ENCODE data around the gene ITPKB. TPM values are rescaled to one million over a fixed set of nuclear protein-coding genes. Genes with fewer than 3 reads are reported as not detected.

ITPKB gene
- total RNA-seq, 1 experiment from 2014 or later, result 17.7 TPM

DNA sequence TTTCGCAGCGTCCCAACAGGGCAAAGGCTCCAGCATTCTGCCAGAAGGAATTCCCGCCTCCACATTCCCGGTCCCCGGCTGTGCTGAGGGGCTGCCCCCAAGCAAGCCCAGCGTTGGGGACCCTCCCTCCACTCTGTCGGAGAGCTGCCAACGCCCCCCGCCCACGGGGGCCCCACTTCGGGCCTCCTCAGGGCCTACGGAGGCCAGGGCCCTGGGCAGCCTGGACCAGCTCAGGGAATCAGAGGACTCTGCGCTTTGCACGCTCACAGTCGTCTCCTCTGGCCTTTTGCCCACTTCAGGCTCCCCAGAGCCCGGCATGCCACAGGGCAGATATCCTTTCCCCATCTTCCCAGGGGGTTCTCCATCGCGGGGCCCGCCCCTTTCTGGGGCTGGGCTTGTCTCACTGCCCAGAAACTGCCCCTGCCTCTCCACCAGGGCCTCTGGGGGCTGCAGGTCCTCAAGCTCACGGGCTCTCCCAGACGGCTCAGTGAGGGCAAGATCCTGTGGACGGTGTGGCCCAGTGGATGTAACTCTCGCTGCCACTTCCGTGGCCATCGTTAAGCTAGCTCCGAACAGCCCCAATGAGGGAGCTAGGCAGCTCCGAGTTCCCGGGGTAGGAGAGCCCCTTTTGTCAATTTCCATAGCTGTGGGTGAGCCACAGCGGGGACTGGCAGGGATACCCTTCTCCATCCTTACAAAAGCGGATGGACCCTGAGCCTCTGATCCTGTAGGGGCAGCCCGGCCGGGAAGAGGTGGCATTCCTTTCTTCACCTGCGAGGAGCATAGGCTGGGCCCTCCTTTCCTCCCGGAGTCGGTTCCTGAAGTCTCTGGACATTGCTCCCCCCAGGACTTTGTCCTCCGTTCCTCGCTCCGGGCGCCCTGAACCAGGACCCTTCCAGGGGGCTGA is 2.8 kb downstream of the ITPKB start:
- Histone ChIP-seq H3K4me3 (ENCODE audit: low read length) (no peak overlapping the region), H3K36me3 (ENCODE audit: low read depth, low read length) (peaks cover 10% of the 10 kb centered on the region; the same call in 1 of the 2 replicates), H3K27me3 (ENCODE audit: low read length) (no peaks in the 10 kb centered on the region), H3K9me2 (replicated peaks; ENCODE audit: low read length) (no peaks in the 10 kb centered on the region), H2AFZ (ENCODE audit: low read length) (no peak overlapping the region), H3K27ac (ENCODE audit: low read length) (no peak overlapping the region), H3K79me2 (ENCODE audit: low read length) (peaks cover 59% of the 10 kb centered on the region), H3F3A (ENCODE audit: low read length, unreplicated experiment) (no peaks in the 10 kb centered on the region), H3K4me1 (ENCODE audit: insufficient read depth, low read length) (peaks cover 13% of the 10 kb centered on the region), H3K9ac (ENCODE audit: low read length) (no peak overlapping the region), H4K20me1 (ENCODE audit: low read length) (no peaks in the 10 kb centered on the region), H3K4me2 (ENCODE audit: low read length) (peak overlapping the region; percentile 86), H3K9me3 (ENCODE audit: low read length) (no peaks in the 10 kb centered on the region)
- DNase-seq, result no peak
- POLR2A ChIA-PET (ENCODE audit: unreplicated experiment), result interaction anchor here (0.6 kb wide), 1 partner anchor 130 kb away, joined by 3 read pairs; no protein-coding TSS in a partner anchor
- BruUV-seq (replicated peaks), result TSS peak; percentile 6
- ATAC-seq, result no peak
- CTCF ChIA-PET, result no interaction called here
- no peak for TF ChIP-seq EZH2phosphoT487 (IDR thresholded peaks at IDR 0.05; ENCODE audit: borderline replicate concordance, low read length)
- no peak for TF ChIP-seq EZH2 (IDR thresholded peaks at IDR 0.05; ENCODE audit: low read length, unreplicated experiment)
- TF ChIP-seq CTCF (conservative IDR thresholded peaks at IDR 0.05; ENCODE audit: low read depth, low read length), result no peak
- intact Hi-C loops (cut with micrococcal nuclease), result no loop called here

DNA sequence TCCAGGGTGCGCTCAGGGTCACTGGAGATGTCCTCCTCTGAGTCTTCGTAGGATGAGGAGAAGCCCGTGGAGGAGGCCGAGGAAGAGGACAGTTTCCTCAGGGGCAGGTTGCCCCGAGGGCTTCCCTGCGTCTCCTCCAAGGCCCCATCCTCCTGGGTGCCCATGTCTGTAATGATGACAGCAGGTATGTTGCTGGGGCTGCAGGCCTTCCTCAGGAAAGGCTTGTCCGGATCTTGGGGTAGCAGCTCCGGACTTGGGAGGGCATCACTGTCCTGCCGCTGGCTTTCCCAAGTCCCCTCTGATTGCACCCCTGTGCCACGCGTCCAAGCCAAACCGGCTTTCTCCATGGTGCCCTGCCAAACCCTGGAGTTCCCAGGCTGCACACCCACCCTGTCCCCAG is 3.5 kb downstream of the ITPKB start:
- DNase-seq (no peak), ATAC-seq (no peak)
- no peaks in the 10 kb centered on the region for H3K27me3 ChIP-seq (ENCODE audit: low read length)
- no peak overlapping the region for H2AFZ ChIP-seq (ENCODE audit: low read length)
- no TSS peak for BruUV-seq (replicated peaks)
- H3K79me2 ChIP-seq (ENCODE audit: low read length), result peaks cover 66% of the 10 kb centered on the region
- no peak overlapping the region; the same call in 1 of the 2 replicates for H3K4me2 ChIP-seq (ENCODE audit: low read length)
- no peak overlapping the region for H3K27ac ChIP-seq (ENCODE audit: low read length)
- no peaks in the 10 kb centered on the region for H3K9me3 ChIP-seq (ENCODE audit: low read length)
- H3K9ac ChIP-seq (ENCODE audit: low read length), result no peak overlapping the region
- ChIA-PET POLR2A (ENCODE audit: unreplicated experiment) (no interaction called here), CTCF (no interaction called here)
- peaks cover 13% of the 10 kb centered on the region for H3K4me1 ChIP-seq (ENCODE audit: insufficient read depth, low read length)
- no peak overlapping the region for H3K4me3 ChIP-seq (ENCODE audit: low read length)
- TF ChIP-seq CTCF (conservative IDR thresholded peaks at IDR 0.05; ENCODE audit: low read depth, low read length), result no peak
- no peak for TF ChIP-seq EZH2 (IDR thresholded peaks at IDR 0.05; ENCODE audit: low read length, unreplicated experiment)
- TF ChIP-seq EZH2phosphoT487 (IDR thresholded peaks at IDR 0.05; ENCODE audit: borderline replicate concordance, low read length), result no peak
- no peaks in the 10 kb centered on the region for H3K9me2 ChIP-seq (replicated peaks; ENCODE audit: low read length)
- H3K36me3 ChIP-seq (ENCODE audit: low read depth, low read length), result peaks cover 10% of the 10 kb centered on the region; the same call in 1 of the 2 replicates
- no peaks in the 10 kb centered on the region for H3F3A ChIP-seq (ENCODE audit: low read length, unreplicated experiment)
- intact Hi-C loops (cut with micrococcal nuclease), result no loop called here
- no peaks in the 10 kb centered on the region for H4K20me1 ChIP-seq (ENCODE audit: low read length)

DNA sequence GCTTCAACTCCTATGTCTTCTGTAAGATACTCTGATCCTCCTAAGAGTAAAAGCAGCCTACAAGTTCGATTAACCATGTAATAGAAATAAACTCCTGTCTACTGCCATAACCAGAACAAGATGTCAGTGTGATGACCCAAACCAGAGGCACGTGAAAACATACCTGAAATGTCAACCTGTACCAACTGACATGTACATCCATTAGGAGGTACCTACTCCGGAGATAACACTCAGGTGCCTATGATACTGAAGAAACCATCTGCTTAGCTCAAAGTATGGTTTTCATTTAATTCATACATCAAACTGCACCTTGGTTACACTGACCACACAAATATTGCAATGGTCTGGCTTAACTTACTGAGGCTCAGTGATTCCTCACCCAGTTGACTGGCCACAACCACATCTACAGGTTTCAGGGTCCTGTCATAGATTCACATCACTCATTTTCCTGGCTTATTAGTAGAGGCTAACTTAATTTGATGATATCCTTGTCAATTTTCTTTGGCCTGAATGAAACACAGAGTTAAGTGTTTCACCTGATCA is 4.4 kb downstream of the ITPKB start:
- DNase-seq (no peak), ATAC-seq (no peak)
- H3K4me1 ChIP-seq (ENCODE audit: insufficient read depth, low read length), result peaks cover 8% of the 10 kb centered on the region
- H3F3A ChIP-seq (ENCODE audit: low read length, unreplicated experiment), result no peaks in the 10 kb centered on the region
- H3K27ac ChIP-seq (ENCODE audit: low read length), result no peak overlapping the region
- intact Hi-C loops (cut with micrococcal nuclease), result no loop called here
- peak overlapping the region; percentile 3 for H3K4me2 ChIP-seq (ENCODE audit: low read length)
- peaks cover 74% of the 10 kb centered on the region for H3K79me2 ChIP-seq (ENCODE audit: low read length)
- CTCF ChIA-PET, result no interaction called here
- no peaks in the 10 kb centered on the region for H3K27me3 ChIP-seq (ENCODE audit: low read length)
- H4K20me1 ChIP-seq (ENCODE audit: low read length), result no peaks in the 10 kb centered on the region
- TF ChIP-seq CTCF (conservative IDR thresholded peaks at IDR 0.05; ENCODE audit: low read depth, low read length), result no peak
- no peak for TF ChIP-seq EZH2phosphoT487 (IDR thresholded peaks at IDR 0.05; ENCODE audit: borderline replicate concordance, low read length)
- no peak for TF ChIP-seq EZH2 (IDR thresholded peaks at IDR 0.05; ENCODE audit: low read length, unreplicated experiment)
- POLR2A ChIA-PET (ENCODE audit: unreplicated experiment), result no interaction called here
- H3K9me2 ChIP-seq (replicated peaks; ENCODE audit: low read length), result no peaks in the 10 kb centered on the region
- no peak overlapping the region for H3K4me3 ChIP-seq (ENCODE audit: low read length)
- H3K9me3 ChIP-seq (ENCODE audit: low read length), result no peaks in the 10 kb centered on the region
- no TSS peak for BruUV-seq (replicated peaks)
- no peak overlapping the region for H3K9ac ChIP-seq (ENCODE audit: low read length)
- H3K36me3 ChIP-seq (ENCODE audit: low read depth, low read length), result peaks cover 10% of the 10 kb centered on the region; the same call in 1 of the 2 replicates
- no peak overlapping the region for H2AFZ ChIP-seq (ENCODE audit: low read length)

Data from PC-3 (cell line).